Activated CD4-positive, alpha-beta T cell treated with anti-CD3 and anti-CD28 coated beads, Interleukin-2, amount 50 U/mL, for 16 hours (primary cell): Measurements from ENCODE around the gene AICDA.

ENCODE experiments used
- DNase-seq: peaks from one replicate; pipeline ENCODE4 v3.0.0-alpha.2; 2020

The AICDA gene

GRCh38 chr12:8554451-8555195 is 58.0 kb downstream of the AICDA start:
- no peak for DNase-seq

GRCh38 chr12:8553088-8553627 is 59.5 kb downstream of the AICDA start:
- no peak for DNase-seq
